HG03103 (cell line): ENCODE measurements around the gene TMEM125.

Experiments
- ATAC-seq: cut with Tn5 transposase; IDR thresholded peaks from one replicate; pipeline ENCODE4 v1.9.1; 2021; ENCODE audit warnings: low read depth; ENCODE audit not compliant: unreplicated experiment

Gene TMEM125

DNA sequence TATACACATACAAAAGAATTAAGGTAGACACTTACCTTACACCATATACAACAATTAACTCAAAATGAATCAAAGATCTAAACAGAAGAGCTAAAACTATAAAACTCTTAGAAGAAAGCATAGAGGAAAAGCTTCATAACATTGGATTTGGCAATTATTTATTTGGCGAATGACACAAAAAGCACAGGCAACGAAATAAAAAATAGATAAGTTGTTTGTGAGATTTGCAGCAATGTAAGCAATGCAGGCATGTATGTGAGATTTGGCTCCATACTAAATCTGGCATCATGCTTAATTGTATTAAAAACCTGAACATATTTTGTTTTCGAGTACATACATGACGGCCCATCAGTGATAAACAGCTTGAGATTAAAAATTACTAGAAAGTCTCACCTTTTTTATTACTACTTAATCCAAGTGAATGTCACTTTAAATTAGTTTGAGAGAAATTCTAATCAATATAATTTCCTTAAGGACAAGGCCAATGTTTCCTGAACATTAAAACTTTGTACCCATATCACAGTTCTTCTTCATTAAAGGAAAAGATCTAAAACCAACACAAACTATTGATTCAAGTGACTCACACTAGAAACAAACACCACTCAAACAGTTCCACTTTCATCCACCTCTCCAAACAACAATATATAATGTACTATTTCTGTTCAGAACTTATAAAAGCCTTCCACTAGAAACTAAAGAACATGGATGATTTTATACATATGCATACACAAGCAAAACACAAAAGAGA lies 23.1 kb upstream of the TMEM125 start:
- no peak for ATAC-seq

- no peak for ATAC-seq
These were observed 22.4 kb upstream of the TMEM125 start for GRCh38 chr1:43247256-43247921.

DNA sequence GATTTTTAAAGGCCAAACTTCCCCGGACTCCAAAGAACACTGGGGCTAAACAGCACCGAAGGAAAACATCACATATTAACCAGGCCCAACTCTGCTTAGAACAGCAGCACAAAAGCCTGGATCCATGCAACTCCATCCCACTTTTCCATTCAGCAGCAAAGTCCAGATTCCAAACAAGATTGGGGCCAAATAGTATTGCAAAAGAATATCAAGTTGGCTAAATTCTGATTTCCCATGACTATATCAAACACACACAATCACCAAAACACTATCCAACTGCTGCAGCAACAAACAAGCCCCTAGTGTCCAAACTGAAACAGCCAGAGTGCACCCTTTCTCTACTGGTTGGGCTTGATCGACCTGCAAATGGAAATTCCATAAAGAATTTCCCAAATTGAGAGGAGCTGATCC lies 19.4 kb upstream of the TMEM125 start:
- ATAC-seq, result no peak

DNA sequence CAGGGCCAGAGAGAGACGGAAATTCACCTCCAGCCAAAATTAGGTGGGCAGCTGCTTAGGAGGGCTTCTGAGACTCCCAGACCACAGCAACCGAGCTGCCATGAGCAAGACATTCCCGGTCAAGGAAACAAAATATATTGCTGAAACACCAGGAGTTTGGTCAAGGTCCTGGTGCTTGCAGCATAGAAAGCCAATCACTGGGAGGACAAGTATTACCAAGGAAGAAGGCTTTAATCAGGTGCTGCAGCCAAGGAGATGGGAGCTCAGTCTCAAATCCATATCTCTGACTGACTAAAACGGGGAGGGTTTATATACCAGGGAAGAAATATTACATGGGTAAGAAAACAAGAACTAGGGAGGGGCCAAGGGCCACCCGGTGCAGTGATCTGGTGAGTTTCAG lies 18.8 kb upstream of the TMEM125 start:
- no peak for ATAC-seq

- no peak for ATAC-seq
These were observed 17.6 kb upstream of the TMEM125 start for GRCh38 chr1:43252225-43252624.

- ATAC-seq, result no peak
These were observed 16.6 kb upstream of the TMEM125 start for GRCh38 chr1:43253173-43253572.

- ATAC-seq, result no peak
These were observed 15.9 kb upstream of the TMEM125 start for GRCh38 chr1:43253876-43254275.

GRCh38 chr1:43255438-43256210 lies 14.2 kb upstream of the TMEM125 start:
- ATAC-seq, result no peak

- no peak for ATAC-seq
These were observed 12.9 kb upstream of the TMEM125 start for GRCh38 chr1:43256675-43257570.

- no peak for ATAC-seq
These were observed 11.4 kb upstream of the TMEM125 start for GRCh38 chr1:43258370-43258769.

DNA sequence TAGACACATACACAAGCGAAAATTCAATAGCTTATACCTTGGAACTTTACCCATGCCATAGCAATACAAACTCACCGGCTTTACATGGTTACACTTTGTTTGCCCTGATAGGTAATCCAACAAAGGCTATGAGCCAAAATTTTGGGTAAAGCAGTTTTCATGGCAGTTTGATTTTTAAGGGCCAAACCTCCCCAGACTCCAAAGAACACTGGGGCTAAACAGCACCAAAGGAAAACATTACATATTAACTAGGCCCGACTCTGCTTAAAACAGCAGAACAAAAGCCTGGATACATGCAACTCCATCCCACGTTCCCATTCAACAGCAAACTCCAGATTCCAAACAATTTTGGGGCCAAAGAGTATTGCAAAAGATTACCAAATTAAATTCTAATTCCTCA lies 4.4 kb upstream of the TMEM125 start:
- no peak for ATAC-seq

DNA sequence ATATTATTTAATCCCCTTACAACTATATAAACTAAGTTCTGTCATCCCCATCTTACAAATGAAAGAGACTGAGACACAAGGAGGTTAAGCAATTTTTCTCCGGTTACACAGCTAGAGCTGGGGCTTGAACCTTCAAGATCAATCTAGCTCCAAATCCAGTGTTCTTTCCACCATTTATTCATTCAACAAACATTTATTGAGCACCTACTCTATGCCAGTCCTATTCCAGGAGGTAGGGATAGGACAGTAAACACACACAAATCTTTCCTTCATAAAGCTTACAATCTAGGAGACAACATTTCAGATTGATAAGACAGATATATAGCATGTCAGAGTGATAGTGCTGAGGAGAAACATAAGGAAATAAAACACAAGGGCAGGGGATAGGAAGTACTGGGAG lies 2.9 kb upstream of the TMEM125 start:
- ATAC-seq, result no peak

DNA sequence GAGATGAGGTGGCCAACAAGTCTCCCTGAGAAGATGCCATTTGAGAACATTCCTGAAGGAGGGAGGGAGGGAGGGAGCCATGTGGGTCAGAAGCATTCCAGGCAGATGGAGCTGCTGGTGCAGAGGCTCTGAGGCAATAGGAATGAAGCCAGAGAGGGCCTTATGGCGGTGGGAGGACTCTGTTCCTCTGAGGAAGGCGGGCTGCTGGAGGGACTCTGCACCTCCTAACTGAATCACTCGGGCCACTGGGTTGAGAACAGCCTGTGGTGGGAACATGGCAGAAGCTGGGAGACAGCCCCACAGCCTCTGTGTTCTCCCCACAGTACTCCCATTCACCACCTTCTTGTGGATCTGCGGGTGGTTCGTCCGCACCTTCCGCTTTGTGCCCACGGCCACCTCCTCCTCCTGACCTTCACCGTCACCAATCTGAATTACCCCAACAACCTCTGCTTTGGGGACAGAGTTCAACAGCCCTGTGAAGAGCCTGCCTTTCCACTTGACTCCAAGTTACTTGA lies 2.4 kb upstream of the TMEM125 start:
- ATAC-seq, result no peak

DNA sequence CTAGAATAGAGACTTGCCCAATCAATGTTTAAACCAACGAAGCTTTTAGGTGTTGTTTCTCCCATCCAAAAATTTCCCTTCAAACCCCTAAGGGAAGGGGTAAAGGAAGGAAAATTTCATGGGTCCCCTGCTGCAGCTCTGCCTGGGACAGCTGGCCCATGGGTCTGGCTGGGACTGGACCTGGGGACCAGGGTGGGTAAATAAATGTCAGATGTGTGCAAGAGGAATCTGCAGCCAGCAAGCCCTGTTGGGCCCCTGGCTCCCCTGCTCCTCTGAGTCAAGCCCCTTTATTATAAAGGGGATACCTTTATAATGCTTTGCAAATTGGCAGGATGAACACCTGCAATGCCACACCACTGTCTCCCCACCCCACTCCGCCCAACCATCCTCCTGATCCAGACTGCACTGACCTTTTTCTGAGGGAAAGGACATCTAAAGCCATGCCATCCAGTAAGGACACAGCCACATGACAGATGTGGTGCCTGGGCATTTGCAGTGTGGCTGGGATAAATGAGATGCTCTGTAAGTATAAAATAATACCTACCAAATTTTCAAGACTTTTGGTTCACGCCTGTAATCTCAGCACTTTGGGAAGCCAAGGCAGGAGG lies 1.9 kb upstream of the TMEM125 start:
- no peak for ATAC-seq

GRCh38 chr1:43270421-43271095 lies 775 bp downstream of the TMEM125 start:
- no peak for ATAC-seq

- no peak for ATAC-seq
These were observed 1.7 kb downstream of the TMEM125 start for GRCh38 chr1:43271186-43272118.

DNA sequence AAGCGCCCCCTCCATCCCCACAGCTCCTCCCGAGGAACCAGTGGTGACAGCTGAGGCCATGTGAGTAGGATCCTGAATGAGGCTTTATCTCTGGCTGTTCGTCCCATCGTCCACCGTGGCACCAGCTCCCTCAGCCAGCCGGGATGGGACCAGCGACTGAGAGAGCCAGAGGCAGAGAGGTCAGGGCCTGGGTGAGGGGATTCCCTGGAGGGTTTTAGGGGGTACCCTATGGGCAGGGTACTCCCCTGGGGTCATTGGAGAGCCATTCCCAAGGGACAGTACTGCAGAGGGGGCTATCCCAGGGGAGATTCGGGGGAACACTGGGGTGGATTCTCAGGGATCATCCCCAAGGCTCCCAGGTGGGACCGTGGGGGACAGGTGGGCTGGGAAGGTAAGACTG lies 2.4 kb downstream of the TMEM125 start:
- ATAC-seq, result no peak
